OCI-LY7 (cell line): Measurements from ENCODE around the gene BTBD7. TPM values are rescaled to one million over a fixed set of nuclear protein-coding genes. Genes with fewer than 3 reads are reported as not detected.

Experiments
- BruUV-seq: library from RNA; stranded (reverse); fragments of 400-500 nt; replicated peaks from 2 replicates; lab custom pipeline; 2021; lab: Mats Ljungman, UMichigan
- CTCF ChIA-PET: fragments of 300-600 bp; sonication (Branson Sonifier 250); formaldehyde crosslinking; loops from one replicate; lab custom pipeline; 2022; ENCODE audit warnings: antibody characterized with exemption; ENCODE audit not compliant: unreplicated experiment; lab: Charles Lee
- POLR2A ChIA-PET: fragments of 300-600 bp; sonication (Branson Sonifier 250); formaldehyde crosslinking; loops from one replicate; lab custom pipeline; 2022; ENCODE audit warnings: antibody characterized with exemption; lab: Charles Lee
- DNase-seq: peaks from one replicate; pipeline ENCODE4 v3.0.0-alpha.2; 2015; ENCODE audit warnings: low spot score
- H2AFZ ChIP-seq: fragments of 200-600 bp; sonication (generic), shearing (Covaris generic); 2 replicates; pipeline ENCODE4 v1.6.1; 2014; ENCODE audit warnings: mild to moderate bottlenecking, antibody characterized with exemption, low read length, moderate library complexity
- H3K27ac ChIP-seq: fragments of 200-600 bp; sonication (generic); 2 replicates; pipeline ENCODE4 v1.5.1; 2014; ENCODE audit warnings: mixed run types, low read depth, mild to moderate bottlenecking, moderate library complexity, low read length, inconsistent platforms; ENCODE audit not compliant: poor library complexity, severe bottlenecking
- H3K36me3 ChIP-seq: fragments of 200-600 bp; sonication (generic); 2 replicates; pipeline ENCODE4 v1.6.1; 2014; ENCODE audit warnings: mild to moderate bottlenecking, antibody characterized with exemption, low read length, moderate library complexity, mixed read lengths; ENCODE audit not compliant: insufficient read depth
- H3K4me1 ChIP-seq: fragments of 200-600 bp; sonication (generic); 2 replicates; pipeline ENCODE4 v1.5.1; 2014; ENCODE audit warnings: mild to moderate bottlenecking, low read length; ENCODE audit not compliant: insufficient read depth, poor library complexity, severe bottlenecking
- H3K4me2 ChIP-seq: fragments of 200-600 bp; sonication (generic); 2 replicates; pipeline ENCODE4 v1.6.1; 2014; ENCODE audit warnings: mild to moderate bottlenecking, low read length
- H3K4me3 ChIP-seq: fragments of 200-600 bp; sonication (generic); 2 replicates; pipeline ENCODE4 v1.5.1; 2014; ENCODE audit warnings: mild to moderate bottlenecking, low read depth, low read length; ENCODE audit not compliant: poor library complexity, severe bottlenecking
- H3K79me2 ChIP-seq: fragments of 200-600 bp; sonication (generic); 2 replicates; pipeline ENCODE4 v1.6.1; 2016; ENCODE audit warnings: low read depth, mild to moderate bottlenecking, low read length, moderate library complexity, mixed read lengths; ENCODE audit not compliant: insufficient read depth
- H3K9me2 ChIP-seq: fragments of 200-600 bp; sonication (generic); 2 replicates; pipeline ENCODE4 v1.6.1; 2016; ENCODE audit warnings: mild to moderate bottlenecking, low read length, mixed read lengths; ENCODE audit not compliant: insufficient read depth
- H3K9me3 ChIP-seq: fragments of 200-600 bp; sonication (generic); 2 replicates; pipeline ENCODE4 v1.6.1; 2014; ENCODE audit warnings: mild to moderate bottlenecking, mixed run types, low read length, mixed read lengths
- H4K20me1 ChIP-seq: fragments of 200-600 bp; sonication (generic); 2 replicates; pipeline ENCODE4 v1.6.1; 2014; ENCODE audit warnings: mild to moderate bottlenecking, antibody characterized with exemption, low read length, moderate library complexity, mixed read lengths; ENCODE audit not compliant: insufficient read depth
- EZH2phosphoT487 ChIP-seq: fragments of 200-600 bp; sonication (generic); IDR thresholded peaks from 2 replicates; pipeline ENCODE4 v1.6.1; 2018; ENCODE audit warnings: low read depth, borderline replicate concordance, mild to moderate bottlenecking, mixed run types, antibody characterized with exemption, low read length, moderate library complexity, mixed read lengths
- intact Hi-C: fragments of 100-400 bp; cut with micrococcal nuclease; formaldehyde crosslinking; loops from one replicate; pipeline ENCODE4 v1.10.0; 2022; ENCODE audit not compliant: unreplicated experiment
- total RNA-seq, 2 experiments: library from RNA; depleted of rRNA in 1 of 2; stranded (reverse); fragments of >200 nt in 1 of 2; shearing (Covaris generic) in 1 of 2; gene quantifications; 2 replicates each; pipeline ENCODE4 v1.2.3, GENCODE V29; 2014 to 2022
- TF ChIP-seq, protein P1 (sequence below): fragments of 200-600 bp; sonication (generic); conservative IDR thresholded peaks from 2 replicates; pipeline ENCODE4 v1.5.1; 2014; ENCODE audit warnings: mild to moderate bottlenecking, antibody characterized with exemption, low read length, moderate library complexity, mixed read lengths

BTBD7 gene
- total RNA-seq, 2 experiments from 2014 or later, result 9.7 to 19.6 TPM

DNA sequence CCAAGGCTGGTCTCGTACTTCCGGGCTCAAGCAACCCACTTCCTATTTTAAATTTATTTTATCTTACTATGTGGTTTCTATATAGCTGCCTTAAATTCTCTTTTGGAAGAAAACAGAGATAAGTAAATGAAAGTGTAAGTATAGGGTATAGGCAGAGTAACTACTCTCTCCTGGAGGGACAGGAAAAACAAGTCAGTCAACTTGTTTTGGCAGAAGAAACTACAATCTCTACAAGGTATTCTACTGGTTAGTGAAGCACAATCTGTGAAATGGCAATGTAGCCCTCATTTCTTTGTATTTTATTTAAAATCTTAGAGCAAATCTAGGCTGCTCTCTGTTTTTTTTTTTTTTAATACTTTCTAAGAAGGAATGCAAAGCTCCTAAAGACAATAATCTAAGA lies 70.4 kb downstream of the BTBD7 start:
- ChIA-PET CTCF (no interaction called here), POLR2A (no interaction called here)
- H3K4me2 ChIP-seq, result no peak overlapping the region
- BruUV-seq, result no TSS peak
- no peak overlapping the region for H3K27ac ChIP-seq
- H3K36me3 ChIP-seq, result peaks cover 20% of the 10 kb centered on the region
- no peaks in the 10 kb centered on the region for H3K9me2 ChIP-seq
- H3K79me2 ChIP-seq, result no peaks in the 10 kb centered on the region
- no peak overlapping the region for H2AFZ ChIP-seq
- H3K9me3 ChIP-seq, result no peaks in the 10 kb centered on the region
- H3K4me3 ChIP-seq, result no peak overlapping the region
- no peaks in the 10 kb centered on the region for H4K20me1 ChIP-seq
- intact Hi-C loops, result no loop called here
- TF ChIP-seq EZH2phosphoT487, result no peak
- TF ChIP-seq, protein P1, sequence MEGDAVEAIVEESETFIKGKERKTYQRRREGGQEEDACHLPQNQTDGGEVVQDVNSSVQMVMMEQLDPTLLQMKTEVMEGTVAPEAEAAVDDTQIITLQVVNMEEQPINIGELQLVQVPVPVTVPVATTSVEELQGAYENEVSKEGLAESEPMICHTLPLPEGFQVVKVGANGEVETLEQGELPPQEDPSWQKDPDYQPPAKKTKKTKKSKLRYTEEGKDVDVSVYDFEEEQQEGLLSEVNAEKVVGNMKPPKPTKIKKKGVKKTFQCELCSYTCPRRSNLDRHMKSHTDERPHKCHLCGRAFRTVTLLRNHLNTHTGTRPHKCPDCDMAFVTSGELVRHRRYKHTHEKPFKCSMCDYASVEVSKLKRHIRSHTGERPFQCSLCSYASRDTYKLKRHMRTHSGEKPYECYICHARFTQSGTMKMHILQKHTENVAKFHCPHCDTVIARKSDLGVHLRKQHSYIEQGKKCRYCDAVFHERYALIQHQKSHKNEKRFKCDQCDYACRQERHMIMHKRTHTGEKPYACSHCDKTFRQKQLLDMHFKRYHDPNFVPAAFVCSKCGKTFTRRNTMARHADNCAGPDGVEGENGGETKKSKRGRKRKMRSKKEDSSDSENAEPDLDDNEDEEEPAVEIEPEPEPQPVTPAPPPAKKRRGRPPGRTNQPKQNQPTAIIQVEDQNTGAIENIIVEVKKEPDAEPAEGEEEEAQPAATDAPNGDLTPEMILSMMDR, result no peak
- no peak for DNase-seq
- H3K4me1 ChIP-seq, result no peaks in the 10 kb centered on the region

GRCh38 chr14:93249128-93249831 lies 83.6 kb downstream of the BTBD7 start:
- no peak for DNase-seq
- Histone ChIP-seq H3K9me3 (no peaks in the 10 kb centered on the region), H3K27ac (no peak overlapping the region), H3K4me1 (no peaks in the 10 kb centered on the region), H2AFZ (no peak overlapping the region), H3K79me2 (no peaks in the 10 kb centered on the region), H3K4me2 (no peak overlapping the region), H3K4me3 (no peak overlapping the region), H3K9me2 (no peaks in the 10 kb centered on the region), H3K36me3 (peaks cover 20% of the 10 kb centered on the region), H4K20me1 (no peaks in the 10 kb centered on the region)
- ChIA-PET CTCF (interaction anchor here (0.6 kb wide), 1 partner anchor 173 kb away, joined by 3 read pairs; no protein-coding TSS in a partner anchor), POLR2A (interaction anchor here (0.6 to 1.6 kb wide), 5 partner anchors 10 to 176 kb away, joined by 3 to 7 read pairs (median 5); no protein-coding TSS in a partner anchor)
- no TSS peak for BruUV-seq
- no peak for TF ChIP-seq EZH2phosphoT487
- TF ChIP-seq, protein P1, result no peak
- intact Hi-C loops, result no loop called here

DNA sequence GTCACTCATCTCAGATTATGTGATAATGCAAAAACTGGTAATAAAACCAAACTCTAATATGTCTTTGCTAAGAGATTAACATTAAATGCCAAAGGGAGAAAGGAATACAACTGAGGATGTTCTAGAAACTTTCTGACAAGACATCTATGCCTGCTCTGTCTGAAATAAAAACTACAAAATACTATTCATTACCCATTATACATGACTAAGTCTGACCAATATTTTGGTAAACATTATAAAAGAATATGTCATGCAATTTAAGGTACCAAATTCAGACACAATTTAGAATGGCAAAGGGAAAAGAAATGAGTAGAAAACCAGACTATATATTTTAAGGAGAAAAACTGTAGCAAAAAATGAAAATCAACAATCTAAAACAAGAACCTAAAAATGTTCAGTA lies 86.3 kb downstream of the BTBD7 start:
- BruUV-seq, result no TSS peak
- Histone ChIP-seq H3K9me2 (no peaks in the 10 kb centered on the region), H4K20me1 (no peaks in the 10 kb centered on the region), H3K4me1 (no peaks in the 10 kb centered on the region), H3K4me3 (no peak overlapping the region), H3K9me3 (no peaks in the 10 kb centered on the region), H3K36me3 (peaks cover 32% of the 10 kb centered on the region), H3K4me2 (no peak overlapping the region), H2AFZ (no peak overlapping the region), H3K27ac (no peak overlapping the region), H3K79me2 (no peaks in the 10 kb centered on the region)
- POLR2A ChIA-PET, result no interaction called here
- intact Hi-C loops, result no loop called here
- CTCF ChIA-PET, result no interaction called here
- TF ChIP-seq, protein P1, result no peak
- TF ChIP-seq EZH2phosphoT487, result no peak
- DNase-seq, result no peak
